ENCODE measurements around the gene DECR2. TPM values are rescaled to one million over a fixed set of nuclear protein-coding genes. Genes with fewer than 3 reads are reported as not detected.
A peak's percentile ranks its signal among the peaks of the same experiment; 100 is the strongest.

Gene DECR2
- total and polyA plus RNA-seq, 2 of the 13 experiments (the other 11 are each of a cell fraction or from before 2014, with no cell fraction given): 36.3 to 44.6 TPM

GRCh38 chr16:425082-425718 lies 23.5 kb downstream of the DECR2 start, which contains the start of gene RAB11FIP3 (continued):
- no peak for TF ChIP-seq PLSCR1 (CRISPR knock-in tag; IDR thresholded peaks at IDR 0.05; ENCODE audit: borderline replicate concordance)
- TF ChIP-seq CAMTA2 (CRISPR knock-in tag; IDR thresholded peaks at IDR 0.05; ENCODE audit: borderline replicate concordance): peak; percentile 70; the same call in 1 of the 2 replicates
- no peak for TF ChIP-seq ZHX2 (IDR thresholded peaks at IDR 0.05; ENCODE audit: low read depth)
- TF ChIP-seq ZHX2 (CRISPR knock-in tag; IDR thresholded peaks at IDR 0.05; ENCODE audit: borderline replicate concordance): no peak
- TF ChIP-seq ATF2 (CRISPR knock-in tag; IDR thresholded peaks at IDR 0.05): peak; percentile 70
- no peak for TF ChIP-seq PCBP1 (IDR thresholded peaks at IDR 0.05; ENCODE audit: borderline replicate concordance, low read depth, low read length)
- TF ChIP-seq LCORL (IDR thresholded peaks at IDR 0.05): no peak
- TF ChIP-seq LCORL (CRISPR knock-in tag; IDR thresholded peaks at IDR 0.05): peak; percentile 83
- peak; percentile 65 for TF ChIP-seq ZGPAT (CRISPR knock-in tag; IDR thresholded peaks at IDR 0.05)
- no peak for TF ChIP-seq SMARCC2 (IDR thresholded peaks at IDR 0.05)
- no peak for TF ChIP-seq NFIB (CRISPR knock-in tag; IDR thresholded peaks at IDR 0.05; ENCODE audit: borderline replicate concordance)
- no peak for TF ChIP-seq MAFK (conservative IDR thresholded peaks at IDR 0.05 in 1 of 2, IDR thresholded peaks at IDR 0.05 in 1 of 2; ENCODE audit: low read length in 2 of 2)
- no peak for TF ChIP-seq GRHL1 (CRISPR knock-in tag; conservative IDR thresholded peaks at IDR 0.05)
- TF ChIP-seq NR0B2 (CRISPR knock-in tag; IDR thresholded peaks at IDR 0.05): peak; percentile 86
- TF ChIP-seq SKI (IDR thresholded peaks at IDR 0.05; ENCODE audit: partially characterized antibody): peak; percentile 47

Data from HepG2 (cell line).